GM18909 (cell line): ENCODE data around the gene FILIP1.
"Not testable (repeated sequence)": the region's sequence is repeated elsewhere in the genome, so short reads cannot be mapped to it uniquely, and the experiment has no call there.

Experiments used
- ATAC-seq: cut with Tn5 transposase; IDR thresholded peaks from one replicate; pipeline ENCODE4 v1.9.1; 2021; ENCODE audit warnings: mild to moderate bottlenecking; ENCODE audit not compliant: unreplicated experiment, poor library complexity

The FILIP1 gene

DNA sequence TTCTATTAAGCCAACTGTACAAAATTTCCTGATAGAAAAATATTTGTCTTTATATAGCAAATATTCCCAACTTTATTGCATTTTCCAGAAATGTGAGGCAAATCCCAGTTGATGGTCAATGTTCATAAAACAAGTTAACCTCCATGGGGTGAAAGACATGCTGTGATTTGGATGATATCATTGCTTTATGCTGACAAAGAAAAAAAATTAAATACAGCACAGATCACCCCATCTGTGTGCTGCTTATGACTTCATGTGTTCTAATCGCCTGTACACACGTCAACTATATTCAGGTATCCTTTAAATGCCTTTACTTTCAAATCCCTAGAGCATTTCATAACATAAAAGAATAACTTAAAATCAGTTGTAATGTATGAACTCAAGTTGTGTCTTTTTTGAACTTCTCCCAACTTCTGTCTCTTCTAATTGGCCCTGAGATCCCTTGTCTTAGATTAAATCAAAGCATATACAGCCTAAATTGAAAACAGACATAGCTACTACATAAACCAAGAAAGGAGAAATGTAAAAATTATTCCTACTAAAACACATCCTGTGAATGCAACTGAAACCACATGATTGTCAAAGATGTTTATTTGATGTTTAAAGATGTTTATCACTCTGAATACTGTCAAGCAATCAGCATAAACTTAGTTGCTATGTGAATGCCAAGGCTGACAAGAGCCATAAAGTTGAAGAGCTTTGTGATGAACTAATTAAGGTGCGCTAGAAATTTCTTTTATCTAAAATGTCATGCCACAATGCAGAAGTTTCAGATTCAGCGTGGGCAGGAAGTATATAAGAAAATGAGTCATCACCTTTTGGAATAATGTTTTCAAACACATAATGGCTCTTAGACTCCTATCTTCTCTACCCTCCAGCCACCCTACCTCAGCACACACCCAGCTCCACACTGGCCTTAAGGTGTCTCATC, 68.7 kb downstream of the FILIP1 start:
- no peak for ATAC-seq

DNA sequence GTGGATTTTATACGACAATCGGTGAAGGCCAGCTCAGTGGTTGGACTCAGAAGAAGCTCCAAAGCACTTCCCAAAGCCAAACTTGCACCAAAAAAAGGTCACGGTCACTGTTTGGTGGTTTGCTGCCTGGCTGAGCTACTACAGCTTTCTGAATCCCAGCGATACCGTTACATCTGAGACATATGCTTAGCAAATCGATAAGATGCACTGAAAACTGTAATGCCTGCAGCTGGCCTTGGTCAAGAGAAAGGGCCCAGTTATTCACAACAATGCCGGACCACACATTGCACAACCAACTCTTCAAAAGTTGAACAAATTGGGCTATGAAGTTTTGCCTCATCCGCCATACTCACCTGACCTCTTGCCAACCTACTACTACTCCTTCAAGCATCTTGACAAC, 70.2 kb downstream of the FILIP1 start:
- no peak for ATAC-seq

- ATAC-seq = no peak
Measured at GRCh38 chr6:75422024-75422639, 71.5 kb downstream of the FILIP1 start.

- ATAC-seq = no peak
Measured at GRCh38 chr6:75421316-75422023, 72.1 kb downstream of the FILIP1 start.

DNA sequence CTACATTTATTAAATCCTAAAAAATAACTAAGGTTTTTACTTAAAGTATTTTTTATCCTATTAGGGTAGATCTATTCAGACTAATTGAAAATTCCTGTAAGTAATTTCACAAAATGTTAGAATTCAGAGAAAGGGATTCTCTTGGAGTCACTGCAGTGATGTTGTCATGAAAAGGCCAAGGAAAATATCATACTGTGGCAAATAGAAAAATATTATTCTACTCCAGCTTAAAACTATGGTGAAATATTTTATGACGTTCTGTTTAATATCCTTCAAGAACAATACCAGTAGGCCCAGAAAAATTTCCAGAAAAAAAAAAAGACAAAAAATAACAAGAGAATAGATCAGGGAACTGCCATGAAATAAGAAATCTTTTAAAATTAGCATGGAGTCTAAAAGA, 73.6 kb downstream of the FILIP1 start:
- no peak for ATAC-seq

DNA sequence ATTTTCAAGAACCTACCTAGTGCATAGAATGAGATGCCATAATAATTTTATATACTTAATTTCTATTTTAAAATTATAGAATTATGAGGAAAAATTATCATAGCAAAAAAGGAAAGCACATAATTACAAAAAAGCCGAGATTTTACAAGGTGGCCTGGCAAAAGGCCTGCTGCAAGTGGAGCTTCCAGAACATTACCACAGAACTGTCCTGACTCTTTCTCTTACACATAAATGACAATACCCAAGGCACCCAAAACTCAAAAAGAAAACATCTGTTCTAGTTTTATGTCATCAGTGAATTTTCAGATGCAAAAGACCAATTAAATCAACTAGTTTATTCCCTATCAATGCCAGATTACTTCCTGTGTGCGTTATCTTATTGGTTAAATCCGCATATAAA, 74.2 kb downstream of the FILIP1 start:
- ATAC-seq = no peak

DNA sequence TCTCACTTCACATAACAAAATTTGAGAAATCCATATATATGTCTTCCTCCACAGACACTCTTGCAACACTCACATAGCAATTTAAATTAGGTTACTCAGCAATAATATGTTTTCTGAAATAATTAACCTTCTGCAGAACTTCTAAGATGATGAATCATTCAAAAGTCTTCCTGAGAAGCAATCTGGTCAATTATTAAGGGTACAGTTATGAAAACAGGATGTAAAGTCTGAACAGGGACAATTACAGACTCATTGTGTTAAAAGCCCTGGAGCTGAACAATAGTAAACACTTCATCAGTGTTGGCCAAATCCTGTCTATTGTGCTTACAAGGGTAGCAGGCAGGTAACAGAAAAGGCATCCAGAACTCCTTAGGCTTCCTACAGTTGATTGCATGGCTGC, 75.4 kb downstream of the FILIP1 start:
- peak; percentile 94 for ATAC-seq

DNA sequence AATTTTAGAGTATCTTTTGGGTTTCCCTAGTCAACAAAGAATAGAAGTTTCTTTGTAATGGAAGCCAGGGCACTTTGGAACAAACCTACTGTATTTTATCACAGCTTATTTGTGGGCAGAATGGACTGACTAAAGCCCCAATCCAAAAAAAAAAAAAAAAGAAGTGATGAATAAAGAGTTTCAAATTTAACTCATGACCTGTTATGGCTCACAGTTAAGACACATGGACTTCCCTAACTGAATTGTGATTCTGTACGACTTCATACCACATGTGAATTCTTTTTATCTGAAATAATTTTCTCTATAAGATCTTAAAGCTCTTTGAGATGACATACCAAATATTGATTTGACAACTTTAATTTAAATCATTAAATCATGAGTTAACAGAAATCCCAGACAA, 77.2 kb downstream of the FILIP1 start:
- no peak for ATAC-seq

GRCh38 chr6:75415804-75416203, 77.8 kb downstream of the FILIP1 start:
- ATAC-seq = no peak

GRCh38 chr6:75414445-75415021, 79.1 kb downstream of the FILIP1 start:
- ATAC-seq = no peak

- no peak for ATAC-seq
Measured at GRCh38 chr6:75412969-75413662, 80.5 kb downstream of the FILIP1 start.

- not testable (repeated sequence) for ATAC-seq
Measured at GRCh38 chr6:75410564-75410963, 83.0 kb downstream of the FILIP1 start.

DNA sequence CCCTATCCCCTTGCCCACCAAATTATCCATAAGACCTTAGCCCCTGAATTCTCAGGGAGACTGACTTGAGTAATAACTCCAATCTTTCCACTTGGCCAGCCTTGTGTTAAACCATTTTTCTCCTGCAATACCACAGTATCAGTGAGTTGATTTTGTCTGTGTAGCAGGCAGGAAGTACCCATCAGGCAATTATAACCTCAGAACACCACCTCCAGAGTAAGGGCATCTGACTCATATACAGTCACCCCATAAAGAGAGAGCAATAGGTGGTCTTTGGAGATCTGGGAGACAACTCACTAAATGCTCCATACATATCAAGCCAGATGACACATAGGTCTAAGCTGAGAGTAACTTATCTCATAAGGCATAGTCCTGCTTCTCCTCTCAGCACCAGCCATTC, 83.7 kb downstream of the FILIP1 start:
- peak; percentile 47 for ATAC-seq

DNA sequence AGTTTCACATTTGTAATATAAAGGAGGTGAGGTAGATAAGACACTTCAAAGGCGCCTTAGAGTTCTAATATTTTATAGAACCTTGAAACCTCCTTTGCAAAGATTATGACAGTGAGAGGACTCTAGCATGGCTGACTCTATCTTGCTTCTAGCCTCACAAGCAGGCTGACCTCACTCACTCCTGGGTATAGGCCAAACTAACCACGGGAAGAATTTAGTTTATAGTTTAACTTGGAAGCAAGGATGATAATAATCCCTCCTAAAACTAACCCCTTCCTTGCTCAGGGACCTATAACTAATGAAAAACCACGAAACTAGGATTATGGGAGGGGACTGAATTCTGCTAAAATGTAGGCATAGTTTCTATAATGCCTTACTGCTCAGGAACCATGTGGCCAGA, 84.3 kb downstream of the FILIP1 start:
- no peak for ATAC-seq

DNA sequence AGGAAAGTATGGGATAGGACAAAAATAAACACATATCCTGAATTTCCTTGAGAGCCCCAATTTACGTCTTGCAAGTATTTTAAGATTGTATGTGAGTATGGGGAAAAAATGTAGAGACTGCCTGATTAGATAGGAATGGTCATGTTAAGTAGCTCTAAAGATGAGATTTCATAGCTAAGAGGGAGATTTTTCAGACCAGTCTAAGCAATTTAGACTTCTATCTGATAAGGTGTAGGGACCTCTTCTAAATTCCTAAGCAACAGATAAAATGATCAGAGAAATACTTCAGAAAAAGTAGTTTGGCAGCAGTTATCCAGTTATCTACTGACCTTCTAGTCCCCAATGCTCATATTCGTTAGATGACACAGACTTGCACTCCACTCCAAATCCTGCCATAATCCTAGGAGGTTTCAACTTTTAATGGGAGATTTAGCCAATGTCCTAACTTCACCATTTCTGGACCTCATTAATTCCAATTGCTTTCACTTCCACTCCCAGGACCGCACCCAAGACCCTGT, 90.0 kb downstream of the FILIP1 start:
- ATAC-seq = no peak

GRCh38 chr6:75402296-75402695, 91.3 kb downstream of the FILIP1 start:
- ATAC-seq = no peak

GRCh38 chr6:75397656-75398465, 95.7 kb downstream of the FILIP1 start:
- no peak for ATAC-seq

GRCh38 chr6:75397171-75397570, 96.4 kb downstream of the FILIP1 start:
- ATAC-seq = no peak
